ENCODE data around the gene PRSS50.

PRSS50 gene

GRCh38 chr3:46736006-46736872 is 18.6 kb upstream of the PRSS50 start:
- H3K4me3 ChIP-seq (ENCODE audit: low read depth, low read length): no peak overlapping the region
- DNase-seq (ENCODE audit: low read depth): no peak
- TF ChIP-seq, protein P1, sequence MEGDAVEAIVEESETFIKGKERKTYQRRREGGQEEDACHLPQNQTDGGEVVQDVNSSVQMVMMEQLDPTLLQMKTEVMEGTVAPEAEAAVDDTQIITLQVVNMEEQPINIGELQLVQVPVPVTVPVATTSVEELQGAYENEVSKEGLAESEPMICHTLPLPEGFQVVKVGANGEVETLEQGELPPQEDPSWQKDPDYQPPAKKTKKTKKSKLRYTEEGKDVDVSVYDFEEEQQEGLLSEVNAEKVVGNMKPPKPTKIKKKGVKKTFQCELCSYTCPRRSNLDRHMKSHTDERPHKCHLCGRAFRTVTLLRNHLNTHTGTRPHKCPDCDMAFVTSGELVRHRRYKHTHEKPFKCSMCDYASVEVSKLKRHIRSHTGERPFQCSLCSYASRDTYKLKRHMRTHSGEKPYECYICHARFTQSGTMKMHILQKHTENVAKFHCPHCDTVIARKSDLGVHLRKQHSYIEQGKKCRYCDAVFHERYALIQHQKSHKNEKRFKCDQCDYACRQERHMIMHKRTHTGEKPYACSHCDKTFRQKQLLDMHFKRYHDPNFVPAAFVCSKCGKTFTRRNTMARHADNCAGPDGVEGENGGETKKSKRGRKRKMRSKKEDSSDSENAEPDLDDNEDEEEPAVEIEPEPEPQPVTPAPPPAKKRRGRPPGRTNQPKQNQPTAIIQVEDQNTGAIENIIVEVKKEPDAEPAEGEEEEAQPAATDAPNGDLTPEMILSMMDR (IDR thresholded peaks at IDR 0.05; ENCODE audit: control insufficient read depth, extremely low read depth, insufficient read depth): no peak

DNA sequence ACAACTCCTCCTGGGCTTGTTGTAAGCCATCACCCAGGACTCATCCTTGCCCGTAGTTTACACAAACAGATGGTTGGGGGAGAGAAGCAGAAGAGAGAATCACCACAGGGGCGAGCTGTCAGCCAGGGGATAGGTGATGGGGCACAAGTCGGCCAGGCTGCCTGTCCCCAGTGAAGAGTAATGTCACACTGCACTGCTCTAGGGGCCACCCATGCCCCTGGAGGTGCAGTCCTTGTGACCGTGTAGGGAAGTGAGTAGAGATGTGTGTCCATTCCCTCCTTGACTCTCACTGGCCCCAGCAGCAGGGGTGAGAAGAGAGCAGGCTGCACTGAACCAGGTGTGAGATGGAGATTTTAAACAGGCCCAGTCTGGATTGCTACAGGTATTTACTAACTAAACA is 17.1 kb upstream of the PRSS50 start:
- no peak for DNase-seq (ENCODE audit: low read depth)
- H3K4me3 ChIP-seq (ENCODE audit: low read depth, low read length): no peak overlapping the region
- TF ChIP-seq, protein P1 (IDR thresholded peaks at IDR 0.05; ENCODE audit: control insufficient read depth, extremely low read depth, insufficient read depth): no peak

DNA sequence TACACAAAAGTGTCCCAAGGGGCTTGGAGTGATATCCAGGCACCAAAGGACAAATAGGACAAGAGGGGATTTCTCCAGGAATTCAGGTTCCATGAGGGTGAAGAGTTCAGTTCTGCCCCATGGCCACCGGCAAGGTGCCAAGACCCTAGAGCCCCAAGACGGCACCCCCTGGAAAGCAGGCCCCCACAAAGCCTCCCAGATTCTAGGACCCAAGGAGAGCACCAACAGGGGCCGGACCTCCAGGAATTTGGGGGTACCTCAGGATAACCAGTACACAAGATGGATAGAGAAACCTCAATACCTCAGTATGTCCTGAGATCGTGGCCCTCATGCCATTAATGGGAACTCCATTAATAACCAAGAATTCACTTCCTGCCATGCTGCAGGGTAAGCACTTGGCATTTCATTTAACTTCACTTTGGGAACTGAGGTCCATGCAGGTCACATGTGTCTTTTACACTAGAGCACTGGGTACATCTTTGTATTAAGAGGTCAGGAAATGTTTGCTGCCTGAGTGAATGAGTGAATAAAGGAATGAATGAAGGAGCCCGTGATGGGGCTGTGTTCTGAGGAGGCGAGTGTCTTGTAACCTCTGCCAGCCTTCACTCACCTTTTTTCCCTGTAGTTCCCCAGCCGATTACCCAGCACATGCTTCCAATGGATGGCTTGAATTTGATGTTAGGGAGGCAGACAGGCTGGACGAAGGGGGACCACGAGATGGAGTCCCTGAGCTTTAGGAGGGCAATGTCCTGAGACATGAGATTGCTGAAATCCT is 15.5 kb upstream of the PRSS50 start:
- no peak overlapping the region for H3K4me3 ChIP-seq (ENCODE audit: low read depth, low read length)
- TF ChIP-seq, protein P1 (IDR thresholded peaks at IDR 0.05; ENCODE audit: control insufficient read depth, extremely low read depth, insufficient read depth): no peak
- no peak for DNase-seq (ENCODE audit: low read depth)

DNA sequence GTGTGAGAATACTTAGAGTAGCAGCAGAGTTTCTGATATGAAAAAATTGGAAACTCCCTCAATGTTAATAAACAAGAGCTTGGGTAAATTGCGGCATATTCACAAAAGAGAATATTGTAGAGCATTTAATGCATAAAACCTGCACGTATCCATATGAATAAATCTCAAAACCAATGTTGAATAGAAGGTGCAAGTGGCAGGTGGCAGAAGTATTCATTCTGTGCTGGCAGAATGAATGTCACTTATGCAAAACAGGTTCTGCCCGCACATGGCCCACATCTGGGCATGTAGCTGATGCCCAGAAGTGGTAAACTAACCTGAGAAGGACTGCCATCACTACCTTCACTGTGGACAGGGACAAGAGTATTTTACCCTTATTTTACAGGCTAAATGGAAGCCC is 14.1 kb upstream of the PRSS50 start:
- no peak overlapping the region for H3K4me3 ChIP-seq (ENCODE audit: low read depth, low read length)
- TF ChIP-seq, protein P1 (IDR thresholded peaks at IDR 0.05; ENCODE audit: control insufficient read depth, extremely low read depth, insufficient read depth): no peak
- no peak for DNase-seq (ENCODE audit: low read depth)

- H3K4me3 ChIP-seq (ENCODE audit: low read depth, low read length): no peak overlapping the region
- TF ChIP-seq, protein P1 (IDR thresholded peaks at IDR 0.05; ENCODE audit: control insufficient read depth, extremely low read depth, insufficient read depth): no peak
- DNase-seq (ENCODE audit: low read depth): no peak
Measured at GRCh38 chr3:46730819-46731218, 13.2 kb upstream of the PRSS50 start.

DNA sequence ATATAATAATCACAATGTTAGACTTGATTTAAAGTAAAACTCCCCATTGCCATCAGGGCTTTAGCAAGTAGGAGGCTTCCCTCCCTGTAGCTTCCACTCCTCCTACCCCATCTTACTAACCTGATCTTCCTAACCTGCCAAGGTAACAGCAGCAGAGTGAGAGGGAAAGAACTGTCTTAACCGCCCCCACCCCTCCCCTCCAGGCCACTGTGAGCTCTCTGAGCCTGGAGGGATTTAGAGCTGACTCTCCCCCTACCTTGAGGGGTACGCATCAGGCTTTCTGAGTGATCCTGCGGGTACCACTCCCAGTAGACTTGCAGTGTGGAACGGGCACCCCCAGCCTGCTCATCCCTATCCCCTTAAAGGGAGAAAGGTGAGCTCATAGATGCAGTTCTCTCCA is 11.4 kb upstream of the PRSS50 start:
- DNase-seq (ENCODE audit: low read depth): no peak
- no peak overlapping the region for H3K4me3 ChIP-seq (ENCODE audit: low read depth, low read length)
- TF ChIP-seq, protein P1 (IDR thresholded peaks at IDR 0.05; ENCODE audit: control insufficient read depth, extremely low read depth, insufficient read depth): no peak
